ENCODE data around the gene SH2D4B. TPM values are rescaled to one million over a fixed set of nuclear protein-coding genes. Genes with fewer than 3 reads are reported as not detected.

SH2D4B gene
- total RNA-seq, 1 experiment from 2014 or later: 0.22 TPM

DNA sequence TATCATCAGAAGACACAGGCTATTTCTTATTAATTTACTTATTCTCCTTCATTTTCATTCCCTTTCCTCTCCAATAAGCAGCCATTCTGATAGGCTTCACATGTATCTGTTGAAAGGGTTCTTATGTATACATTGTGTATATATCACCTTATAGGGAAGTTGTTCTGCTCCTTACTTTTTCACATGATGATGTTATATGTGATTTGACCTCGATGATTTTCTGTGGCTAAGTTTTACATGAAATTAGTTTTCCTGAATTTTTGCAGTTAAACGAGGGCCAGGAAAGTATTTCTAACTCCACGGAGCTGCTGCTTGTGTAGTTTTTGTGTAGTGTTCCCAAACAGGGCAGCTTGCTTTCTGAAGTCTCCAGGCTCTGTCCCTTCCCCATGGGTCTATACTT is 84.5 kb downstream of the SH2D4B start:
- BruUV-seq (replicated peaks): no TSS peak
- CTCF ChIA-PET: interaction anchor here (1.5 kb wide), 1 partner anchor 41 kb away, joined by 3 read pairs; no protein-coding TSS in a partner anchor
- intact Hi-C loops (cut with micrococcal nuclease): no loop called here

More for the DNA sequence above, 84.5 kb downstream of the SH2D4B start:
- no peak overlapping the region for H3K9ac ChIP-seq (ENCODE audit: low read length)
- DNase-seq (ENCODE audit: low read depth, low spot score) (no peak), ATAC-seq (no peak)
- no peaks in the 10 kb centered on the region for H3K4me1 ChIP-seq (ENCODE audit: control insufficient read depth in 1 of 2, insufficient read depth in 2 of 2, low read length in 2 of 2)
- no peak overlapping the region for H3K4me3 ChIP-seq (replicated peaks in 1 of 2; ENCODE audit: low read depth in 1 of 2, low read length in 2 of 2)
- H3K9me3 ChIP-seq (ENCODE audit: control insufficient read depth in 1 of 2, insufficient read depth in 1 of 2, low read depth in 1 of 2, low read length in 2 of 2): no peaks in the 10 kb centered on the region
- H3K4me2 ChIP-seq (ENCODE audit: low read length): no peak overlapping the region
- H3K27me3 ChIP-seq (ENCODE audit: insufficient read depth, low read length): peaks cover 6% of the 10 kb centered on the region
- no peak overlapping the region for H3K27ac ChIP-seq (ENCODE audit: low read depth, low read length)
- H3K79me2 ChIP-seq (ENCODE audit: insufficient read depth, low read length): no peaks in the 10 kb centered on the region
- H4K20me1 ChIP-seq (ENCODE audit: insufficient read depth): no peaks in the 10 kb centered on the region
- no peaks in the 10 kb centered on the region for H3K9me2 ChIP-seq (ENCODE audit: insufficient read depth)
- no peak overlapping the region for H2AFZ ChIP-seq (ENCODE audit: low read depth, low read length, poor library complexity, severe bottlenecking)
- POLR2A ChIA-PET: no interaction called here
- H3K36me3 ChIP-seq (ENCODE audit: control insufficient read depth in 1 of 2, insufficient read depth in 2 of 2, low read length in 2 of 2): no peaks in the 10 kb centered on the region
- TF ChIP-seq, protein P1, sequence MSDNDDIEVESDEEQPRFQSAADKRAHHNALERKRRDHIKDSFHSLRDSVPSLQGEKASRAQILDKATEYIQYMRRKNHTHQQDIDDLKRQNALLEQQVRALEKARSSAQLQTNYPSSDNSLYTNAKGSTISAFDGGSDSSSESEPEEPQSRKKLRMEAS (IDR thresholded peaks at IDR 0.05): no peak
- TF ChIP-seq ZNF274 (IDR thresholded peaks at IDR 0.05; ENCODE audit: low read depth, low read length) (no peak), YY1 (IDR thresholded peaks at IDR 0.05; ENCODE audit: extremely low read depth, insufficient replicate concordance, low read depth, low read length) (no peak), TCF7L2 (IDR thresholded peaks at IDR 0.05; ENCODE audit: borderline replicate concordance, extremely low read depth, insufficient read depth, insufficient read length) (no peak)
- TF ChIP-seq, protein P2, sequence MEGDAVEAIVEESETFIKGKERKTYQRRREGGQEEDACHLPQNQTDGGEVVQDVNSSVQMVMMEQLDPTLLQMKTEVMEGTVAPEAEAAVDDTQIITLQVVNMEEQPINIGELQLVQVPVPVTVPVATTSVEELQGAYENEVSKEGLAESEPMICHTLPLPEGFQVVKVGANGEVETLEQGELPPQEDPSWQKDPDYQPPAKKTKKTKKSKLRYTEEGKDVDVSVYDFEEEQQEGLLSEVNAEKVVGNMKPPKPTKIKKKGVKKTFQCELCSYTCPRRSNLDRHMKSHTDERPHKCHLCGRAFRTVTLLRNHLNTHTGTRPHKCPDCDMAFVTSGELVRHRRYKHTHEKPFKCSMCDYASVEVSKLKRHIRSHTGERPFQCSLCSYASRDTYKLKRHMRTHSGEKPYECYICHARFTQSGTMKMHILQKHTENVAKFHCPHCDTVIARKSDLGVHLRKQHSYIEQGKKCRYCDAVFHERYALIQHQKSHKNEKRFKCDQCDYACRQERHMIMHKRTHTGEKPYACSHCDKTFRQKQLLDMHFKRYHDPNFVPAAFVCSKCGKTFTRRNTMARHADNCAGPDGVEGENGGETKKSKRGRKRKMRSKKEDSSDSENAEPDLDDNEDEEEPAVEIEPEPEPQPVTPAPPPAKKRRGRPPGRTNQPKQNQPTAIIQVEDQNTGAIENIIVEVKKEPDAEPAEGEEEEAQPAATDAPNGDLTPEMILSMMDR (IDR thresholded peaks at IDR 0.05 in 2 of 3, conservative IDR thresholded peaks at IDR 0.05 in 1 of 3; ENCODE audit: borderline replicate concordance in 1 of 3, insufficient read depth in 1 of 3, low read depth in 2 of 3, low read length in 2 of 3): no peak
- TF ChIP-seq, protein P3, sequence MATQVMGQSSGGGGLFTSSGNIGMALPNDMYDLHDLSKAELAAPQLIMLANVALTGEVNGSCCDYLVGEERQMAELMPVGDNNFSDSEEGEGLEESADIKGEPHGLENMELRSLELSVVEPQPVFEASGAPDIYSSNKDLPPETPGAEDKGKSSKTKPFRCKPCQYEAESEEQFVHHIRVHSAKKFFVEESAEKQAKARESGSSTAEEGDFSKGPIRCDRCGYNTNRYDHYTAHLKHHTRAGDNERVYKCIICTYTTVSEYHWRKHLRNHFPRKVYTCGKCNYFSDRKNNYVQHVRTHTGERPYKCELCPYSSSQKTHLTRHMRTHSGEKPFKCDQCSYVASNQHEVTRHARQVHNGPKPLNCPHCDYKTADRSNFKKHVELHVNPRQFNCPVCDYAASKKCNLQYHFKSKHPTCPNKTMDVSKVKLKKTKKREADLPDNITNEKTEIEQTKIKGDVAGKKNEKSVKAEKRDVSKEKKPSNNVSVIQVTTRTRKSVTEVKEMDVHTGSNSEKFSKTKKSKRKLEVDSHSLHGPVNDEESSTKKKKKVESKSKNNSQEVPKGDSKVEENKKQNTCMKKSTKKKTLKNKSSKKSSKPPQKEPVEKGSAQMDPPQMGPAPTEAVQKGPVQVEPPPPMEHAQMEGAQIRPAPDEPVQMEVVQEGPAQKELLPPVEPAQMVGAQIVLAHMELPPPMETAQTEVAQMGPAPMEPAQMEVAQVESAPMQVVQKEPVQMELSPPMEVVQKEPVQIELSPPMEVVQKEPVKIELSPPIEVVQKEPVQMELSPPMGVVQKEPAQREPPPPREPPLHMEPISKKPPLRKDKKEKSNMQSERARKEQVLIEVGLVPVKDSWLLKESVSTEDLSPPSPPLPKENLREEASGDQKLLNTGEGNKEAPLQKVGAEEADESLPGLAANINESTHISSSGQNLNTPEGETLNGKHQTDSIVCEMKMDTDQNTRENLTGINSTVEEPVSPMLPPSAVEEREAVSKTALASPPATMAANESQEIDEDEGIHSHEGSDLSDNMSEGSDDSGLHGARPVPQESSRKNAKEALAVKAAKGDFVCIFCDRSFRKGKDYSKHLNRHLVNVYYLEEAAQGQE (IDR thresholded peaks at IDR 0.05; ENCODE audit: low read depth): no peak
- RAD21 ChIA-PET (ENCODE audit: low non-redundant PET in 1 of 2, low total read pairs in 2 of 2, uncharacterized antibody in 2 of 2, unreplicated experiment in 2 of 2): no interaction called here
